GM23338 (cell line): ENCODE results near the gene OTUB1.

ENCODE experiments used
- EZH2 ChIP-seq: fragments of 200-600 bp; sonication (generic); IDR thresholded peaks from one replicate; pipeline ENCODE4 v1.8.0; 2017; ENCODE audit warnings: antibody characterized with exemption, mild to moderate bottlenecking, low read depth; ENCODE audit not compliant: unreplicated experiment
- EZH2phosphoT487 ChIP-seq: fragments of 200-600 bp; sonication (generic); IDR thresholded peaks from one replicate; pipeline ENCODE4 v1.8.1; 2018; ENCODE audit warnings: antibody characterized with exemption; ENCODE audit not compliant: unreplicated experiment
- JUNB ChIP-seq: IDR thresholded peaks from one replicate; pipeline ENCODE4 v1.6.1; 2016; ENCODE audit warnings: antibody characterized with exemption; ENCODE audit not compliant: unreplicated experiment
- NANOG ChIP-seq: IDR thresholded peaks from 2 replicates; pipeline ENCODE4 v1.6.1; 2016; ENCODE audit warnings: antibody characterized with exemption, borderline replicate concordance
- POLR2AphosphoS5 ChIP-seq: IDR thresholded peaks from 2 replicates; pipeline ENCODE4 v1.6.1; 2016; ENCODE audit warnings: antibody characterized with exemption, low read depth
- TF ChIP-seq, protein P1 (sequence below), 2 experiments: fragments of 200-600 bp in 1 of 2; sonication (generic) in 1 of 2; conservative IDR thresholded peaks; 2 replicates each; pipeline versions ENCODE4 v1.5.1 to v1.6.1; 2016 to 2017; ENCODE audit warnings: antibody characterized with exemption in 2 of 2, low read depth in 2 of 2, mild to moderate bottlenecking in 2 of 2, moderate library complexity in 1 of 2
- TF ChIP-seq, protein P2 (sequence below): IDR thresholded peaks from 2 replicates; pipeline ENCODE4 v1.6.1; 2016; ENCODE audit warnings: antibody characterized with exemption
- TF ChIP-seq, protein P3 (sequence below): IDR thresholded peaks from one replicate; pipeline ENCODE4 v1.6.1; 2018; ENCODE audit warnings: antibody characterized with exemption; ENCODE audit not compliant: unreplicated experiment

DNA sequence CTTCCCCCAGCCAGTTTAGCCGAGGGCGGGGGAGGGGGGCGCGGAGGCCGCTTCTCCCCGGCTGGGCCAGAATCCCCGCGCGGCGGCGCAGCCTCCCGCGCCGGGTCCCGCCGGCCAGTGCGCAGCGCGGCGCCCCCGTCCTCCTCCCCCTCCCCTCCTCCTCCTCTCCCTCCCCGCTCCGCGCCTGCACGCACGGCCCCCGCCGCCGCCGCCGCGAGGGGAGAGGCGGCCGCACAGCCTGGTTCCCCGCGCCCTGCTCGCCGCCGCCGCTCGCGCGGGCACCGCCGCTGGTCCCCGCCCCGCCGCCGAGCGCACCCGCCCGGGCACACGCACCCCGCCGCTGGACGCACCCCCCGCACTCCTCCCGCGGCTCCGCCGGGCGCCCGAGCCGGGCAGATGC lies 49.3 kb downstream of the OTUB1 start, which contains the start of gene FLRT1:
- no peak for TF ChIP-seq POLR2AphosphoS5
- TF ChIP-seq, protein P1, sequence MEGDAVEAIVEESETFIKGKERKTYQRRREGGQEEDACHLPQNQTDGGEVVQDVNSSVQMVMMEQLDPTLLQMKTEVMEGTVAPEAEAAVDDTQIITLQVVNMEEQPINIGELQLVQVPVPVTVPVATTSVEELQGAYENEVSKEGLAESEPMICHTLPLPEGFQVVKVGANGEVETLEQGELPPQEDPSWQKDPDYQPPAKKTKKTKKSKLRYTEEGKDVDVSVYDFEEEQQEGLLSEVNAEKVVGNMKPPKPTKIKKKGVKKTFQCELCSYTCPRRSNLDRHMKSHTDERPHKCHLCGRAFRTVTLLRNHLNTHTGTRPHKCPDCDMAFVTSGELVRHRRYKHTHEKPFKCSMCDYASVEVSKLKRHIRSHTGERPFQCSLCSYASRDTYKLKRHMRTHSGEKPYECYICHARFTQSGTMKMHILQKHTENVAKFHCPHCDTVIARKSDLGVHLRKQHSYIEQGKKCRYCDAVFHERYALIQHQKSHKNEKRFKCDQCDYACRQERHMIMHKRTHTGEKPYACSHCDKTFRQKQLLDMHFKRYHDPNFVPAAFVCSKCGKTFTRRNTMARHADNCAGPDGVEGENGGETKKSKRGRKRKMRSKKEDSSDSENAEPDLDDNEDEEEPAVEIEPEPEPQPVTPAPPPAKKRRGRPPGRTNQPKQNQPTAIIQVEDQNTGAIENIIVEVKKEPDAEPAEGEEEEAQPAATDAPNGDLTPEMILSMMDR (conservative IDR thresholded peaks at IDR 0.05; ENCODE audit: low read depth in 2 of 2) = no peak
- no peak for TF ChIP-seq EZH2
- TF ChIP-seq NANOG = no peak
- TF ChIP-seq, protein P2, sequence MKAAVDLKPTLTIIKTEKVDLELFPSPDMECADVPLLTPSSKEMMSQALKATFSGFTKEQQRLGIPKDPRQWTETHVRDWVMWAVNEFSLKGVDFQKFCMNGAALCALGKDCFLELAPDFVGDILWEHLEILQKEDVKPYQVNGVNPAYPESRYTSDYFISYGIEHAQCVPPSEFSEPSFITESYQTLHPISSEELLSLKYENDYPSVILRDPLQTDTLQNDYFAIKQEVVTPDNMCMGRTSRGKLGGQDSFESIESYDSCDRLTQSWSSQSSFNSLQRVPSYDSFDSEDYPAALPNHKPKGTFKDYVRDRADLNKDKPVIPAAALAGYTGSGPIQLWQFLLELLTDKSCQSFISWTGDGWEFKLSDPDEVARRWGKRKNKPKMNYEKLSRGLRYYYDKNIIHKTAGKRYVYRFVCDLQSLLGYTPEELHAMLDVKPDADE = no peak
- no peak for TF ChIP-seq EZH2phosphoT487
- TF ChIP-seq, protein P3, sequence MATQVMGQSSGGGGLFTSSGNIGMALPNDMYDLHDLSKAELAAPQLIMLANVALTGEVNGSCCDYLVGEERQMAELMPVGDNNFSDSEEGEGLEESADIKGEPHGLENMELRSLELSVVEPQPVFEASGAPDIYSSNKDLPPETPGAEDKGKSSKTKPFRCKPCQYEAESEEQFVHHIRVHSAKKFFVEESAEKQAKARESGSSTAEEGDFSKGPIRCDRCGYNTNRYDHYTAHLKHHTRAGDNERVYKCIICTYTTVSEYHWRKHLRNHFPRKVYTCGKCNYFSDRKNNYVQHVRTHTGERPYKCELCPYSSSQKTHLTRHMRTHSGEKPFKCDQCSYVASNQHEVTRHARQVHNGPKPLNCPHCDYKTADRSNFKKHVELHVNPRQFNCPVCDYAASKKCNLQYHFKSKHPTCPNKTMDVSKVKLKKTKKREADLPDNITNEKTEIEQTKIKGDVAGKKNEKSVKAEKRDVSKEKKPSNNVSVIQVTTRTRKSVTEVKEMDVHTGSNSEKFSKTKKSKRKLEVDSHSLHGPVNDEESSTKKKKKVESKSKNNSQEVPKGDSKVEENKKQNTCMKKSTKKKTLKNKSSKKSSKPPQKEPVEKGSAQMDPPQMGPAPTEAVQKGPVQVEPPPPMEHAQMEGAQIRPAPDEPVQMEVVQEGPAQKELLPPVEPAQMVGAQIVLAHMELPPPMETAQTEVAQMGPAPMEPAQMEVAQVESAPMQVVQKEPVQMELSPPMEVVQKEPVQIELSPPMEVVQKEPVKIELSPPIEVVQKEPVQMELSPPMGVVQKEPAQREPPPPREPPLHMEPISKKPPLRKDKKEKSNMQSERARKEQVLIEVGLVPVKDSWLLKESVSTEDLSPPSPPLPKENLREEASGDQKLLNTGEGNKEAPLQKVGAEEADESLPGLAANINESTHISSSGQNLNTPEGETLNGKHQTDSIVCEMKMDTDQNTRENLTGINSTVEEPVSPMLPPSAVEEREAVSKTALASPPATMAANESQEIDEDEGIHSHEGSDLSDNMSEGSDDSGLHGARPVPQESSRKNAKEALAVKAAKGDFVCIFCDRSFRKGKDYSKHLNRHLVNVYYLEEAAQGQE = no peak
- no peak for TF ChIP-seq JUNB
